ENCODE results near the gene PIGH.
"Not testable (repeated sequence)": the region's sequence is repeated elsewhere in the genome, so short reads cannot be mapped to it uniquely, and the experiment has no call there.

The PIGH gene, protein sequence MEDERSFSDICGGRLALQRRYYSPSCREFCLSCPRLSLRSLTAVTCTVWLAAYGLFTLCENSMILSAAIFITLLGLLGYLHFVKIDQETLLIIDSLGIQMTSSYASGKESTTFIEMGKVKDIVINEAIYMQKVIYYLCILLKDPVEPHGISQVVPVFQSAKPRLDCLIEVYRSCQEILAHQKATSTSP
- 40.5 to 42.6 reads per million in 2 donors for total RNA-seq

DNA sequence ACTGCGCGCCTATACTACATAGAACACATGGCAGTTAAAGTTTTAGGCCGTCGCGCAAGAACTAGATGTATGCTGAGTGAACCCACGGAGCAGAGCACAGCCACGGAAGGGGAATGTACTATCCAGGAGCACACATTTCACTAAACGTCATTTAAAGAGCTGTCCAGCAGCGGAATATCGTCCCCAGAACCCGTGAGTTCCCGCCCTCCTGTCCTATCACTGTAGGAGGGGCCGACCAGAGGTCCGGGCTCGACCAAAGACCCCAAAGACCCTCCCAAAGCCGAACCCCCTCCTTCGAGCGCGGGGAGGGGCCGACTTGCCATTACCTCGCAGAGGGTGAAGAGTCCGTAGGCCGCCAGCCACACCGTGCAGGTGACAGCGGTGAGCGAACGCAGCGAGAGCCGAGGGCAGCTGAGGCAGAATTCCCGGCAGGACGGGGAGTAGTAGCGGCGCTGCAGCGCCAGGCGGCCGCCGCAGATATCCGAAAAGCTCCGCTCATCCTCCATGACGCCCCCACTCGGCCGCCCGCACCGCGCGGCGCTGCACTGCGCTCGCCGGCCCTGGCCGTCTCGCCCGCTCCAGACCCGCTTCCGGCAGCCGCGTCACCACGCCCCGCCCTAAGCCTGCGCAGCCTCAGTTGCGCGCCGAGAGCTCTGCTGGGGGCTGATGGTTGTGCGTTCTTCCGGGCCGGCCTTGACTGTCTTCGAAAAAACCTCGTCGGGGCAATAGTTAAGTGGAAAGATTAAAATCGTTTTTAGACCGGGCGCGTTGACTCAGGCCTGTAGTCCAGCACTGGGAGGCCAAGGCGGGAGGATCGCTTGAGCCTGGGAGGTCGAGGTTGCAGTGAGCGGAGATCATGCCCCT lies at the start of gene PIGH:
PIGH (minus strand) TSS at position 571 of the 864 bp plus-strand sequence; CDS start at position 506, 65 bp downstream.
- DNase-seq = peak; percentile 92

- DNase-seq = no peak
These were observed 46.1 kb upstream of the PIGH start for GRCh38 chr14:67646131-67646530.

DNA sequence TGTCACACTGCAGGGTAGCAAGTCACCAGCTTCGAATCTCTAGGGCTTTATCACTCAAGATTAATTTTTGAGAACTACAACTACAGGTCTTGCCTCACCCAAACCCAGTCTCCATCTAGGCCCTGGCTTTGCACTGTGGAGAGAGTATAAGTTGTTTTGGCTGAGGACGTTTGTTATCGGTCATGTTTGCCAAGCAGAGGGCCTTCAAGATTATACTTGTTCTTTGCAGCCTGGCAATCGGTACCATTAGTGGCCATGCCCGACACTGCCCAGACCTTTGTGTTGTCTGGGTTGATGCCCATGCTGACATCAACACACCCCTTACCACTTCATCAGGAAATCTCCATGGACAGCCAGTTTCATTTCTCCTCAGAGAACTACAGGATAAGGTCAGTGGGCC lies 45.3 kb upstream of the PIGH start:
- DNase-seq = no peak

- DNase-seq = no peak
These were observed 44.4 kb upstream of the PIGH start for GRCh38 chr14:67644428-67644827.

- DNase-seq = no peak
These were observed 43.6 kb upstream of the PIGH start for GRCh38 chr14:67643713-67644112.

- DNase-seq = no peak
These were observed 42.1 kb upstream of the PIGH start for GRCh38 chr14:67641902-67642749.

- no peak for DNase-seq
These were observed 41.4 kb upstream of the PIGH start for GRCh38 chr14:67641480-67641879.

DNA sequence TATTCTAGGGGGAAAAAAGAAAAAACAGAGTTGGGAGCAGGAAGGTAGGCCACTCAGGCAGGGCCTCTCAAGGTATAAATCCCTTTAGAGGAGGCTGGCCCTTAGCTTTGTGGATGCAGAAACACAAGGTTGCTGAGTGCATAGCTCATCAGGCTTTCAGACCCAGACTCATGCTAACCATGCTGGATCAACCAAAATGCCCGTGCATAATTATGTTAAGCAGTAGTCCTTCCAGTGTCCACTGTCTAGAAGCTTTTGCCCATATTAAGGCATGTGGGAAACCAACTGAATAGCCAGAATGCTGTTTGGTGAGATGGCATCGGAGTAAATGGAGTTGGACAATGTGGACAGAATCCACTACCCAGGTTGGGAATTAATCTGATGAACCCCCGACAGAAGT lies 38.6 kb upstream of the PIGH start:
- DNase-seq = no peak

GRCh38 chr14:67636361-67636919 lies 36.4 kb upstream of the PIGH start:
- DNase-seq = no peak

DNA sequence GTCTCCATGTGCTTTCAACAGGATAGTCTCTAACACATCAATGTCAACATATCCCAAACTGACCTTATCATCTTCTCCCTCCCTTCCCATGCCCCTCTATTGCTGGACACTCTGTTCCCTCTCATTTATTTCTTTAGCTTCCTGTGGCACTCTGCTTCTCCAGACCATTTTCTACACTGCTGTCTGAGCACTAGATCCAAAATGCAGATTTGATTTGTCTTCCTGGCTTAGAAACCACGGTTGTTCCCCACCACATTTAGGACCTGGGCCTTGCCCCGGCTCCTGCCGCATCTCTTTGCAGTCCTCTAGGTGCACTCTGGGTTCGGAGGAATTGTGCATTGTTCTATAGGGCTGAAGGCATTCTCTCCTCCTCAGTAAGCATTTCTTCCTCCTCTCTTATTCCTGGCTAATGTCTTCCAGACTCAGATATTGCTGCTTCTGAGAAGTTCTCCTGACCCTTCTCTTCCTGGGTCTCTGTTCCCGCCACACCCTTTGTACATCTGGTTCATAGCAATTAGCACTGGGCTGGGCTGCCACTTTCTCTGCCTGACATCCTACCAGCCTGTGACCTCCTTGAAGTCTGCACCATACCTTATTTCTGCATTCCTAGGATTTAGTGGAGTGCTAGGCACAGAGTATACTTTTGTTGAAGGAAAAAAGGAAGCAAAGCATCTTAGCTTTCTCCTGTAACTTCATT lies 33.5 kb upstream of the PIGH start:
- no peak for DNase-seq

- DNase-seq = no peak
These were observed 30.9 kb upstream of the PIGH start for GRCh38 chr14:67630938-67631337.

GRCh38 chr14:67630186-67630585 lies 30.1 kb upstream of the PIGH start:
- DNase-seq = no peak

- DNase-seq = no peak
These were observed 27.5 kb upstream of the PIGH start for GRCh38 chr14:67627519-67627918.

GRCh38 chr14:67626131-67626530 lies 26.1 kb upstream of the PIGH start:
- not testable (repeated sequence) for DNase-seq

DNA sequence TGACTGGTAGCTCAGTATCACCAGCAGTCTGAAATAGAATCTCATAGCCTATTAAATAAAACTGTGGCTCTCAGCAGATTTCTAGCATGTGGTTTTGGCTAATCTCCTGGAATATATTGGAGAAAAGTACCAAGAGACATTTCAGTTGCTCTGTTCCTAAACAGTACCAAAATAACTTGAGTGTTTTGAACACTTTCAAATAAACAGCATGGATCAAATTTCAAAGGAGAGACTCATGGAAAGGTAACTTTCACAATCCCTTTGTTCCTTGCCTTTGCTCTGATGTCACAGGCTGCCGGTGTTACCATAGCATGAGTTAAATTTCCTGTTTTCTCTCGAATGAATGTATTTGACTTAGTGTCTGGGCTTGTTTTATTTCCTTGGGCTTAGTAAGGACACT lies 23.0 kb upstream of the PIGH start:
- DNase-seq = no peak

GRCh38 chr14:67622675-67623074 lies 22.6 kb upstream of the PIGH start:
- no peak for DNase-seq

DNA sequence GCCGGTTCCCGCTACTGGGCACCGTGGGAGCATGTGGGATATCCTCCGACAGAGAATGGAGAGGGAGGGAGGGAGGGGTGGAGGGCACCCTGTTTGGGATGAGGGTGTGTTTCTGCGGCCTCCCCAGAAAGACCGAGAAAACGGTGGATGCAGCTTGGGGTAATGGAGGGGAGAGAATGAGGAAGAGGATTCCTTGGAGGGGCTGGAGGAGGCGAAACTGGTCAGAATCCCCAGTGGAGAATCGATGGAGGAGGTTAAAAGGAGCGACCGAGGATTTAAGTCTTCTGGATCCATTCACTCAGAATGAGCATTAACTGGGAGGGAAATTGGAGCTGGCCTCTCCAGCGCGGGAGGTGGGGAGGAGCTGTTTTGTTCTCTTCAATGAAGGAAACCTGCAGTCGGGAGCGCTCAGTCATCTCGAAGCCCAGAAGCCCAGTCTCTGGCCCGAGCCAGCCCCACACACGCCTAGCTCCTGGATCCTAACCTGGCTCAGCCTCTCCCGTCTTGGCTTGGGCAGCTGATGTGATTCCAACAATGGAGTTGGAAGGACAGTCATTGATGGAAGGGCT lies 20.2 kb upstream of the PIGH start:
- DNase-seq = no peak

DNA sequence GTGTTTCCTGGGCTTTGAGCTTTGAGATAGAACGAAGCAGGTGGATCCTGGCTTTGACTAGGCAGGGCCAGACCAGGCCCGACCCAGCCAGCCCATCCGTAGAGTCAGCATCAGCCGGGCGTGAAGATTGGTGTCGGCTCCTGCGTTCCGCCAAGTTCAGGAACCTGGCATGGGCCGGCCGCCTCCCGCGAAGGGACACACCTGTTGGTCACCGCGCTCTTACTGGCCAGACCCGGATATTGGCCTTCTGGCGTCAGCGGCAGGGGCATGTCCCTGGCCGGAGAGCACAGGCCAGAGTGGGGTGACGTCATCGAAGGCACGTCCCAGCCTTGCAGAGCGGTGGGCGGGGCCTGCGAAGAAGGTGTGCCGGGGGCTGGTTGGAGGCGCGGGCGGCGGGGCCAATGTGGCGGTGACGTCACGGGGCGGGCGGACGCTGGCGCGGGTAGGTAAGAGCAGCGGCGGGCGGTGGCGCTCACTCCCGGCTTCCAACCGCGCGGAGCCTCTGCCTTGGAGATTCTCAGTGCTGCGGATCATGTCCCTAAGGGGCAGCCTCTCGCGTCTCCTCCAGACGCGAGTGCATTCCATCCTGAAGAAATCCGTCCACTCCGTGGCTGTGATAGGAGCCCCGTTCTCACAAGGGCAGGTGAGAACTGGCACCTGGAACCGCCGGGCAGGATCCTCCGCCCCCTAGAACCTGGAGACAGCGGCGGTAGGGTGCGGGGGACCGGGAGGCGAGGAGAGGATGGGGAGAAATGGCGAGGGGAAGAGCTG lies 19.6 kb upstream of the PIGH start, which contains the start of gene ARG2:
ARG2 (plus strand) TSS at position 475 of the 771 bp plus-strand sequence; CDS start at position 533, 58 bp downstream.
- peak; percentile 95 for DNase-seq

GRCh38 chr14:67618617-67619063 lies 18.6 kb upstream of the PIGH start:
- no peak for DNase-seq

DNA sequence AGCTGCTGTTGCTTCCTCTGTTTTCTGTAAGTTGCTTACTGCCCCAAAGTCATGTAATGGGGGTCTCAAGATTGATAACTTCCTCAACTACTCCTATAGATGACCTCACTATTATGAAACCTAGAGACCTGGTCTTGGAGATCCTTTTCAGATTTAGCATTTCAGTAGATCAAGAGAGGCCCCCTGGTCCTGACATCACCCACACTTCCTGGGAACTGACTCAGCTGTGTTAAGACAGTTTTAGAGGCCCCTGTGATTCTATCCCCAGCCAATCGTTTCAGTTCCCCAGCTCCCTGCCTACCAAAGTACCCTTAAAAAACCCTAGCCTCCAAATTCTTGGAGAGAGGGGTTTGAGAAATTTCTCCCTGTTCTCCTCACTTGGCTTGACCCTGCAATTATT lies 10.4 kb upstream of the PIGH start:
- DNase-seq = no peak
